Measurements from ENCODE around the gene TTC32.
"Not testable (repeated sequence)": the region's sequence is repeated elsewhere in the genome, so short reads cannot be mapped to it uniquely, and the experiment has no call there.

Gene TTC32

DNA sequence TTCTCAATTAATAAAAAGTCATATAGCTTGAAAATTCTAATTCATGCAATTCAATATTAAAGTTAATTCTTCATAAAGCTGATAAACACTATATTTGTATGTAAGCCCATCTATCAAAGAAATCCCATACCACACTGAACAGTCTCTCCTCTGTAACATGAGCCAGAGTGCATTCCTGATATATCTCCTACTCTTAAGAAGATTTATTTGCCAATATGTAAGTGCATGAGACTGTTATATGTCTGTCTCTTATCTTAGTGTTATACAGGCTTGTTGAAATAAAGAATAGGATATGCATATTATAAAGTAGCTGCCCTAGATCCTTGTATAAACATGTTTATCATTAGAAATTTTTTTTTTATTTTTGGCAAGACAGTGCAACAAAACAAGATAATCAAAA, 40.4 kb upstream of the TTC32 start:
- Mint-ChIP-seq H3K4me3 (no peak overlapping the region), H3K27ac (no peak overlapping the region), H3K36me3 (ENCODE audit: low read depth) (peaks cover 28% of the 10 kb centered on the region), H3K4me1 (peaks cover 13% of the 10 kb centered on the region), H3K27me3 (ENCODE audit: low read depth) (no peaks in the 10 kb centered on the region), H3K9me3 (no peaks in the 10 kb centered on the region)
- TF ChIP-seq, protein P1, sequence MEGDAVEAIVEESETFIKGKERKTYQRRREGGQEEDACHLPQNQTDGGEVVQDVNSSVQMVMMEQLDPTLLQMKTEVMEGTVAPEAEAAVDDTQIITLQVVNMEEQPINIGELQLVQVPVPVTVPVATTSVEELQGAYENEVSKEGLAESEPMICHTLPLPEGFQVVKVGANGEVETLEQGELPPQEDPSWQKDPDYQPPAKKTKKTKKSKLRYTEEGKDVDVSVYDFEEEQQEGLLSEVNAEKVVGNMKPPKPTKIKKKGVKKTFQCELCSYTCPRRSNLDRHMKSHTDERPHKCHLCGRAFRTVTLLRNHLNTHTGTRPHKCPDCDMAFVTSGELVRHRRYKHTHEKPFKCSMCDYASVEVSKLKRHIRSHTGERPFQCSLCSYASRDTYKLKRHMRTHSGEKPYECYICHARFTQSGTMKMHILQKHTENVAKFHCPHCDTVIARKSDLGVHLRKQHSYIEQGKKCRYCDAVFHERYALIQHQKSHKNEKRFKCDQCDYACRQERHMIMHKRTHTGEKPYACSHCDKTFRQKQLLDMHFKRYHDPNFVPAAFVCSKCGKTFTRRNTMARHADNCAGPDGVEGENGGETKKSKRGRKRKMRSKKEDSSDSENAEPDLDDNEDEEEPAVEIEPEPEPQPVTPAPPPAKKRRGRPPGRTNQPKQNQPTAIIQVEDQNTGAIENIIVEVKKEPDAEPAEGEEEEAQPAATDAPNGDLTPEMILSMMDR (IDR thresholded peaks at IDR 0.05; ENCODE audit: unreplicated experiment in 3 of 3) = no peak

DNA sequence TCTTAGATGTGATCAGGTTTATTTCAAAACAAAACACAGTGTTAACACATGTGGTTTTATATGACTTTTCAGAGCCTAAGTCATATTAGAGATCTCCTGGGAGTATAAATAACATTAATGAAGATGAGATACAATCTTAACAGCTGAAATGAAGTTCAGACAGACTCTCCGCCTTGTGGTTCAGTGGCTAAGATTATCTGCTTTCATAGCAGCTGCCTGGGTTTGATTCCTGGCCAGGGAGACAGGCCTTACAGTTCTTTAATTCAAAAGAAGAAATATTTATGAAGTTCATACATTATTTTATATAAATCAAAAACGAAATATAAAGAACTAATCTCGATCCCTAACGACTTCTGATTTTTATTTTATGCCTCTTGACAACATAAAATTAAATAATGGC, 35.2 kb upstream of the TTC32 start:
- H3K27me3 Mint-ChIP-seq (ENCODE audit: low read depth) = no peaks in the 10 kb centered on the region
- peaks cover 42% of the 10 kb centered on the region for H3K36me3 Mint-ChIP-seq (ENCODE audit: low read depth)
- no peak overlapping the region for H3K4me3 Mint-ChIP-seq
- TF ChIP-seq, protein P1 (IDR thresholded peaks at IDR 0.05; ENCODE audit: unreplicated experiment in 3 of 3) = no peak
- H3K9me3 Mint-ChIP-seq = no peaks in the 10 kb centered on the region
- H3K27ac Mint-ChIP-seq = no peak overlapping the region
- H3K4me1 Mint-ChIP-seq = peaks cover 14% of the 10 kb centered on the region

DNA sequence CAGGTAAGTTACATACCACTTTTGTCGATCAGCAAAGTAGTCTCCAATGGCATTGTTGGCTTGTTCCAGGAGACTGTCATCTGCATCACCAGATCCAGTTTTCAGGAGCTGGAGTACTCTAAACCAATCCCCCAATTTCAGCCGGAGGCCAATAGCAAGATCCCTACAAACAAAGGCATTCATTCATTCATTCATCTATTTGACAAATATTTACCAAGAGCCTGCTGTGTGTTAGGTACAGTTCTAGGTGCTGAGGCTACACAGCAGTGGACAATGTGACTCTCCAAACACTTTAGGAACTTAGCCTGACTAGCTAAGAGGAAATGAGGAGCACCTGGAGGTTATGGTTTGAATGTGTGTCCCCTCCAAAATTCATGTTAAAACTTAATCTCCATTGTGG, 34.4 kb upstream of the TTC32 start:
- peaks cover 13% of the 10 kb centered on the region for H3K4me1 Mint-ChIP-seq
- no peaks in the 10 kb centered on the region for H3K9me3 Mint-ChIP-seq
- TF ChIP-seq, protein P1 (IDR thresholded peaks at IDR 0.05; ENCODE audit: unreplicated experiment in 3 of 3) = no peak
- no peak overlapping the region for H3K27ac Mint-ChIP-seq
- H3K4me3 Mint-ChIP-seq = no peak overlapping the region
- H3K36me3 Mint-ChIP-seq (ENCODE audit: low read depth) = peaks cover 45% of the 10 kb centered on the region
- no peaks in the 10 kb centered on the region for H3K27me3 Mint-ChIP-seq (ENCODE audit: low read depth)

DNA sequence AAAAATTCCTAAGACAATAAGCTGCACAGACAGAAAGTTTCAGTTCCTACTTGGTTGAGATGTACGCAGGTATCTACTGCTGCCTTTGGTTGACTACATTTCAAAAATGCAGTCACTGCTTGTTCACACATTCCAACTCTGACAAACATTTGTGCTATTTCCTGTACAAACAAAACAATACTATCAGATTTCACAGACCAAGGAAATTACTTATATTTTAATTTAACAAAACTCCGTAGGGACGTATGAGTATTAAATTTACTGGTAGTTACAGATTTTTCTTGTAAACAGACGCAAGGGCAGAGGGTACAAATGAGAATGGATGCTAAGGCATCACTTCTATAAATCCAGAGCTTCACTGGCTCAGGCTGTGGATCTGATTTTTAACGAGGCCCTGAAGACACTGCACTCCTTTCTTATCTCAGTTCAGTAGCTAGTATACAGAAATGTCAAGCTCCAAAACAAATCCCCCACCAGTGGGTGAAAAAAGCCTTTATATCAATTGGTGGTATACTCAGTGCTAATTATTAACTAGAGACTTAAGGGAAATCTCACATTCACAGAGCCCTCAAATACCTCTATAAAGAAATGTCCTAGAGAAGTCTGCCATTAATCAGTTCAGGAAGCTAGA, 31.7 kb upstream of the TTC32 start:
- Mint-ChIP-seq H3K27me3 (ENCODE audit: low read depth) (no peaks in the 10 kb centered on the region), H3K27ac (peak overlapping the region in 1 of 3 experiments; percentile 71), H3K36me3 (ENCODE audit: low read depth) (peaks cover 59% of the 10 kb centered on the region), H3K4me3 (no peak overlapping the region), H3K4me1 (peaks cover 13% of the 10 kb centered on the region), H3K9me3 (peaks cover 2% of the 10 kb centered on the region)
- TF ChIP-seq, protein P1 (IDR thresholded peaks at IDR 0.05; ENCODE audit: unreplicated experiment in 3 of 3) = no peak

DNA sequence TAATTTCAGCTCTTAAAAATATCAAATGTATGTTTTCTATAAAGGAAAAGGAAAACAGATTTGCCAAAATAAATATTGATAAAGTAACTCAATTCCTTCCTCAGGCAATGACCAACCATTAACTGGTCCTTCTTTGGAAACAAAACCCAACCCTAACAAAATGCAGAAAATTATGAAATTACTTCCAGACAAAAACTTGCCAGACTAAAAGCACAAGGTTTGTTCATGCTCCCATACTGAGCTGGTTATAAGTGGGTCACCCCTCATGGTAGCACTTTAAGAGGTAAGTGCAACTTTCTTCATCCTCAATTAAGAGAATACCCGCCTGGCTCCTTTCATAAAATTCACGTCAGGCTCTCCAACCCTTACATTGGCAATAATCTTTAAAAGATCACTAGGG, 31.1 kb upstream of the TTC32 start:
- Mint-ChIP-seq H3K27ac (peak overlapping the region in 1 of 3 experiments; percentile 71), H3K4me1 (peaks cover 12% of the 10 kb centered on the region), H3K9me3 (peaks cover 3% of the 10 kb centered on the region), H3K4me3 (no peak overlapping the region), H3K36me3 (ENCODE audit: low read depth) (peaks cover 63% of the 10 kb centered on the region), H3K27me3 (ENCODE audit: low read depth) (no peaks in the 10 kb centered on the region)
- TF ChIP-seq, protein P1 (IDR thresholded peaks at IDR 0.05; ENCODE audit: unreplicated experiment in 3 of 3) = no peak

DNA sequence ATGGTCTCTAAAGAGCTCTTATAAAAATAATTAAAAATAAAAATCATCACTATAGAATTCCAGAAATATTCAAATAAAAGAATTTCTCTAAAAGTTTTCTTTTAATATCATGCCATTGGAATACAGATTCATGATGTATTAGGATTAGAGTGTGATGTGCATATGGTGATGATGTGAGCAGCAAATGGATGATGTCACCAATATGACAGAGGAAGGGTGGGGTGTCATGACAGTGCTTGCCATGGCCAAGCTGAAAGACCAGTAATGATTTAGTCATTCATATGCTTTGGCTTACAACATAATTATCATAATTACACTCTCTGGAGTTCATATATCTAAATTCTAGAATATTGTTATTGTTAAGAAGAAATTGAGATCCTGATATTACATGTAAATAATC, 27.4 kb upstream of the TTC32 start:
- TF ChIP-seq, protein P1 (IDR thresholded peaks at IDR 0.05; ENCODE audit: unreplicated experiment in 3 of 3) = no peak
- Mint-ChIP-seq H3K27ac (no peak overlapping the region), H3K9me3 (peaks cover 25% of the 10 kb centered on the region), H3K4me3 (no peak overlapping the region), H3K36me3 (ENCODE audit: low read depth) (peaks cover 71% of the 10 kb centered on the region), H3K27me3 (ENCODE audit: low read depth) (no peaks in the 10 kb centered on the region), H3K4me1 (peaks cover 7% of the 10 kb centered on the region)

DNA sequence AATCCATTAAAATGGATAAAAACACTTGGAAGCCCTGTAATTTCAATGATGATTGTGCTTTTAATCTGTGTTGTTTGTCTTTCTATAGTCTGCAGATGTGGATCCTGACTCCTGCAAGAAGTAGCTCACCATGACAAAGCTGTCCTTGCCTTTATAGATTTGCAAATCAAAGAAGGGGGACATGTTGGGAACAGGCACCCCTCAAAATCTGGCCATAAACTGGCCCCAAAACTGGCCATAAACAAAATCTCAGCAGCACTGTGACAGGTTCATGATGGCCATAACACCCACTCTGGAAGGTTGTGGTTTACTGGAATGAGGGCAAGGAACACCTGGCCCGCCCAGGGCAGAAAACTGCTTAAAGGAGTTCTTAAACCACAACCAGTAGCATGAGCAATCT, 26.0 kb upstream of the TTC32 start:
- H3K27ac Mint-ChIP-seq; H3K4me1 Mint-ChIP-seq; H3K27me3 Mint-ChIP-seq (ENCODE audit: low read depth); H3K4me3 Mint-ChIP-seq: not testable (repeated sequence)
- peaks cover 79% of the 10 kb centered on the region for H3K36me3 Mint-ChIP-seq (ENCODE audit: low read depth)
- H3K9me3 Mint-ChIP-seq = peaks cover 25% of the 10 kb centered on the region

DNA sequence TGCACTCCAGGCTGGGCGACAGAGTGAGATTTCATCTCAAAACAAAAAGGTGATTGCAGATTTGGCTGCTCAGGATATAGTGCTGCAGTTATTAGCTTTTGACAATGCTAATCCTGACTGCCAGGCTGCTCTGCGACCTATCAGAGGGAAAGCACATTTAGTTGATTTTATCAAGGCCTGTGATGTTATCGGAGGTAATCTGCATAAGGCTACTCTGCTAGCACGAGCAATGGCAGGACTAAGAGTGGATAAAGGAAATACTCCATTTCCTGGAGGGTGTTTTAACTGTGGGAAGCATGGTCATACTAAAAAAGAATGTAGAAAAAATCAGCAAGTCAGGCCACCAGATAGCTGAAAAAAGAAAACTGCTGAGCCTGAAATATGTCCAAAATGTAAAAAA, 22.7 kb upstream of the TTC32 start:
- not testable (repeated sequence) for H3K4me3 Mint-ChIP-seq; H3K27ac Mint-ChIP-seq; H3K27me3 Mint-ChIP-seq (ENCODE audit: low read depth); H3K4me1 Mint-ChIP-seq
- peaks cover 89% of the 10 kb centered on the region for H3K36me3 Mint-ChIP-seq (ENCODE audit: low read depth)
- H3K9me3 Mint-ChIP-seq = peaks cover 36% of the 10 kb centered on the region

DNA sequence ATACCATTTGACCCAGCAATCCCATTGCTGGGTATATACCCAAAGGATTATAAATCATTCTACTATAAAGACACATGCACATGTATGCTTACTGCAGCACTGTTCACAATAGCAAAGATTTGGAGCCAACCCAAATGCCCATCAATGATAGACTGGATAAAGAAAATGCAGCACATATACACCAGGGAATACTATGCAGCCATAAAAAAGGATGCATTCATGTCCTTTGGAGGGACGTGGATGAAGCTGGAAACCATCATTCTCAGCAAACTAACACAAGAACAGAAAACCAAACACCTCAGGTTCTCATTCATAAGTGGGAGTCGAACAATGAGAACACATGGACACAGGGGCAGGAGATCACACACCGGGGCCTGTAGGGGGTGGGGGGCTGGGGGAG, 20.4 kb upstream of the TTC32 start:
- Mint-ChIP-seq H3K36me3 (ENCODE audit: low read depth) (peaks cover 86% of the 10 kb centered on the region), H3K9me3 (peaks cover 35% of the 10 kb centered on the region)
- not testable (repeated sequence) for H3K27ac Mint-ChIP-seq; H3K4me1 Mint-ChIP-seq; H3K4me3 Mint-ChIP-seq; H3K27me3 Mint-ChIP-seq (ENCODE audit: low read depth)

Data from nephron (organoid).